ENCODE measurements around the gene MBLAC1. TPM values are rescaled to one million over a fixed set of nuclear protein-coding genes. Genes with fewer than 3 reads are reported as not detected.

MBLAC1 gene
- total and polyA plus RNA-seq, 9 of the 15 experiments (the other 6 are each of a cell fraction or from before 2014, with no cell fraction given), result 0.03 to 3.1 (median 0.52) TPM

DNA sequence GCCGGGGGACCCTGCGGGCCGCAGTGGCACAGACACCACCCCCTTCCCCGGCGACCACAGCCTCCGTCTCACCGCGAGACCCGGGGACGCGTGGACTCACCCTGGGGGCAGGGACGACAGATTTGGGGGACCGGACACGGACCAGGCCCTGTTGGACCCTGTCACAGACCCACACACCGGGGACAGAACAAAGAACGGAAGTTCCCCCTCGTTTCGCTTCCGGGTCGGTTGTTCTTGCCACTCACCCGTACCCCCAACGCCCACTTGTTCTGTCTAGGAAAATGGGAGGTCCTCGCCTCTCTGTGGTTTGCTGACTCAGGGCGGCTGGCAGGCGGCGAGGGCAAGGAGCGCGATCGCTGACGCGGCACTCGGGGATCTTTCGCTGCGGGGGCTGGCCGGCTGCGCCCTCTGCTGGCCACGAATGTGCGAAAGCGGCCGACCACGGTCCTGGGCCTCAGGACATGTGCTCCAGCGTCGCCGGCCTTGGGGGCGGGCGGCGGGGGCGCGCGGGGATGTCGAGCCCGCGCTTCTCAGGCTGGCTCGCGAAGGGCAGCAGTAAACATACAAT, 45.1 kb upstream of the MBLAC1 start, which contains the start of gene ZNF3 (continued):
- TF ChIP-seq NR2C1 (IDR thresholded peaks at IDR 0.05) (peak; percentile 100), NR2C1 (tag; IDR thresholded peaks at IDR 0.05) (peak; percentile 100), ZKSCAN1 (IDR thresholded peaks at IDR 0.05; ENCODE audit: low read depth, low read length) (peak; percentile 75), MYNN (IDR thresholded peaks at IDR 0.05) (peak; percentile 85), MYNN (CRISPR knock-in tag; IDR thresholded peaks at IDR 0.05) (no peak; the same call in 1 of the 2 replicates), PTRF (tag; IDR thresholded peaks at IDR 0.05) (no peak), PCBP1 (IDR thresholded peaks at IDR 0.05; ENCODE audit: low read depth, low read length, poor library complexity, severe bottlenecking) (peak; percentile 7), FOS (IDR thresholded peaks at IDR 0.05; ENCODE audit: extremely low read depth, insufficient read length) (no peak), RUNX1 (IDR thresholded peaks at IDR 0.05; ENCODE audit: low read depth) (no peak), NR3C1 (CRISPR knock-in tag; IDR thresholded peaks at IDR 0.05) (no peak; the same call in 1 of the 2 replicates), RBFOX2 (IDR thresholded peaks at IDR 0.05; ENCODE audit: low read depth, low read length) (peak; percentile 96), HCFC1 (IDR thresholded peaks at IDR 0.05; ENCODE audit: low read depth, low read length) (peak; percentile 88)
- TF ChIP-seq, protein P1, sequence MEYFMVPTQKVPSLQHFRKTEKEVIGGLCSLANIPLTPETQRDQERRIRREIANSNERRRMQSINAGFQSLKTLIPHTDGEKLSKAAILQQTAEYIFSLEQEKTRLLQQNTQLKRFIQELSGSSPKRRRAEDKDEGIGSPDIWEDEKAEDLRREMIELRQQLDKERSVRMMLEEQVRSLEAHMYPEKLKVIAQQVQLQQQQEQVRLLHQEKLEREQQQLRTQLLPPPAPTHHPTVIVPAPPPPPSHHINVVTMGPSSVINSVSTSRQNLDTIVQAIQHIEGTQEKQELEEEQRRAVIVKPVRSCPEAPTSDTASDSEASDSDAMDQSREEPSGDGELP (CRISPR knock-in tag; IDR thresholded peaks at IDR 0.05; ENCODE audit: borderline replicate concordance), result peak; percentile 95
- TF ChIP-seq, protein P2, sequence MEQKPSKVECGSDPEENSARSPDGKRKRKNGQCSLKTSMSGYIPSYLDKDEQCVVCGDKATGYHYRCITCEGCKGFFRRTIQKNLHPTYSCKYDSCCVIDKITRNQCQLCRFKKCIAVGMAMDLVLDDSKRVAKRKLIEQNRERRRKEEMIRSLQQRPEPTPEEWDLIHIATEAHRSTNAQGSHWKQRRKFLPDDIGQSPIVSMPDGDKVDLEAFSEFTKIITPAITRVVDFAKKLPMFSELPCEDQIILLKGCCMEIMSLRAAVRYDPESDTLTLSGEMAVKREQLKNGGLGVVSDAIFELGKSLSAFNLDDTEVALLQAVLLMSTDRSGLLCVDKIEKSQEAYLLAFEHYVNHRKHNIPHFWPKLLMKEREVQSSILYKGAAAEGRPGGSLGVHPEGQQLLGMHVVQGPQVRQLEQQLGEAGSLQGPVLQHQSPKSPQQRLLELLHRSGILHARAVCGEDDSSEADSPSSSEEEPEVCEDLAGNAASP (IDR thresholded peaks at IDR 0.05), result no peak
- TF ChIP-seq, protein P3, sequence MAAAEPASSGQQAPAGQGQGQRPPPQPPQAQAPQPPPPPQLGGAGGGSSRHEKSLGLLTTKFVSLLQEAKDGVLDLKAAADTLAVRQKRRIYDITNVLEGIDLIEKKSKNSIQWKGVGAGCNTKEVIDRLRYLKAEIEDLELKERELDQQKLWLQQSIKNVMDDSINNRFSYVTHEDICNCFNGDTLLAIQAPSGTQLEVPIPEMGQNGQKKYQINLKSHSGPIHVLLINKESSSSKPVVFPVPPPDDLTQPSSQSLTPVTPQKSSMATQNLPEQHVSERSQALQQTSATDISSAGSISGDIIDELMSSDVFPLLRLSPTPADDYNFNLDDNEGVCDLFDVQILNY (CRISPR knock-in tag; IDR thresholded peaks at IDR 0.05), result no peak
